NOMO-1 treated with DMSO at 0.1 percent for 48 hours (cell line): ENCODE measurements around the gene CPXM2.

Experiments
- DNase-seq: peaks from one replicate; lab custom pipeline; 2025; ENCODE audit not compliant: unreplicated experiment; lab: John Stamatoyannopoulos, UW

The CPXM2 gene

GRCh38 chr10:123778719-123779517, 112.7 kb downstream of the CPXM2 start:
- DNase-seq = no peak

GRCh38 chr10:123777881-123778280, 113.7 kb downstream of the CPXM2 start:
- no peak for DNase-seq

GRCh38 chr10:123774132-123774742, 117.4 kb downstream of the CPXM2 start:
- DNase-seq = no peak

- DNase-seq = no peak
These were observed 118.7 kb downstream of the CPXM2 start for GRCh38 chr10:123772645-123773508.

- DNase-seq = no peak
These were observed 119.5 kb downstream of the CPXM2 start for GRCh38 chr10:123771877-123772644.

- no peak for DNase-seq
These were observed 122.0 kb downstream of the CPXM2 start for GRCh38 chr10:123769647-123770046.

- DNase-seq = no peak
These were observed 124.8 kb downstream of the CPXM2 start for GRCh38 chr10:123766761-123767160.

GRCh38 chr10:123766012-123766411, 125.6 kb downstream of the CPXM2 start:
- DNase-seq = no peak

GRCh38 chr10:123761666-123762230, 129.9 kb downstream of the CPXM2 start:
- no peak for DNase-seq

GRCh38 chr10:123761038-123761428, 130.6 kb downstream of the CPXM2 start:
- DNase-seq = no peak

GRCh38 chr10:123760356-123761037, 131.1 kb downstream of the CPXM2 start:
- DNase-seq = no peak

GRCh38 chr10:123759501-123760031, 132.0 kb downstream of the CPXM2 start:
- DNase-seq = no peak

- DNase-seq = no peak
These were observed 132.6 kb downstream of the CPXM2 start for GRCh38 chr10:123759041-123759440.

GRCh38 chr10:123757853-123758252, 133.8 kb downstream of the CPXM2 start:
- DNase-seq = no peak

GRCh38 chr10:123755061-123755460, 136.5 kb downstream of the CPXM2 start:
- no peak for DNase-seq

- DNase-seq = no peak
These were observed 137.5 kb downstream of the CPXM2 start for GRCh38 chr10:123754123-123754522.

GRCh38 chr10:123751342-123752134, 140.1 kb downstream of the CPXM2 start:
- no peak for DNase-seq

GRCh38 chr10:123750901-123751300, 140.7 kb downstream of the CPXM2 start:
- no peak for DNase-seq

- no peak for DNase-seq
These were observed 142.9 kb downstream of the CPXM2 start for GRCh38 chr10:123748711-123749110.
